ENCODE measurements around the gene FAM78A.
"Not testable (repeated sequence)": the region's sequence is repeated elsewhere in the genome, so short reads cannot be mapped to it uniquely, and the experiment has no call there.

The FAM78A gene

DNA sequence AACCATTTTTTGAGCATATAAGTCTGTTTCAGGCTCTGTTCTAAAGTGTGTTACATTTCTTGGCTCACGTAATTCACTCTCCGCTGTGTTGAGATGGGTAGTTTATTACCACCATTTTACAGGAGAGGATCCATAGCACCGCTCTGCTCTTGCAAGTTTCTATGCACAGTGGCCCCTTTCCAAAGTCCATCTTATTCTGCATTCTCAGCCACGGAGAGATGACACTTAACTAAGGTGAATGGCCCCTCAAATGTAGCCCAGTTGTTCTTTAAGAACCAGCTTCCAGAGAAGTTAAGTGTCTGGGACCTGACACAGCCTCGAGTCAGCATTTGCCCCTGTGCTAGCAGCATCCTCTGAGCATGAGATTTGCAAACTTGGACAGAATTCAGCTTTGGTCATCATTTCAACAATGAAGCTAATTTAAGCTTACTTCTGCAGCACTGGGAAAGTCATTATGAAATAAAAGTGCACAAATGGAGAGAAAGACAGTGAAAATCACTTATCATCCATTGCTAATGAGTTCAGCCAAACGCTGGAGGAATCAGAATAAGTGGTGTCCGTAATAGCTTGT is 61.9 kb downstream of the FAM78A start:
- no peak for DNase-seq (ENCODE audit: low read depth in 2 of 2, low spot score in 1 of 2)

DNA sequence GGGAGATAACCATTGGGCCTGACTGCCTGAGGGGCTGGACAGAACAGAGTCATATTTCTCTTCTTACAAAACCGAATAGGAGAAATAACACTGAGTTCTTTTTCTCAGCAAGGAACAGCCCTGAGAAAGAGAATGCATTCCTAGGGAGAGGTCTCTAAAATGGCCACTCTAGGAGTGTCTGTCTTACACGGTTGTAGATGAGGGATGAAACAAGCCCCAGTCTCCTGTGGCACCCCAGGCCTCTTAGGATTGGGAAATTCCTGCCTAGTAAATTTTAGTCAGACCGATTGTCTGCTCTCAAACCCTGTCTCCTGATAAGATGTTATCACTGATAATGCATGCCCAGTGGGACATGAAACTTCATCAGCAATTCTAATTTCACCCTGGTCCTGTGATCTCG is 64.4 kb downstream of the FAM78A start:
- not testable (repeated sequence) for DNase-seq (ENCODE audit: low read depth in 2 of 2, low spot score in 1 of 2)
